GM12874 (cell line): ENCODE results near the gene EPHA6.
A peak's percentile ranks its signal among the peaks of the same experiment; 100 is the strongest.

Source experiments
- CTCF ChIP-seq: IDR thresholded peaks from 2 replicates; pipeline ENCODE4 v1.5.1; 2011; ENCODE audit warnings: low read depth, mild to moderate bottlenecking, control low read depth, low read length, moderate library complexity; ENCODE audit not compliant: insufficient read depth

Gene EPHA6

GRCh38 chr3:96813820-96814650 is at the start of gene EPHA6:
Gene EPHA6, plus strand, starts transcription at chr3:96814594.
- 0 out of 2 replicates have a peak, but pooled peaks have one; percentile 2 for TF ChIP-seq CTCF

GRCh38 chr3:96776818-96777217 is 37.6 kb upstream of the EPHA6 start:
- no peak for TF ChIP-seq CTCF

GRCh38 chr3:96779810-96780209 is 34.6 kb upstream of the EPHA6 start:
- 0 out of 2 replicates have a peak, but pooled peaks have one; percentile 6 for TF ChIP-seq CTCF

DNA sequence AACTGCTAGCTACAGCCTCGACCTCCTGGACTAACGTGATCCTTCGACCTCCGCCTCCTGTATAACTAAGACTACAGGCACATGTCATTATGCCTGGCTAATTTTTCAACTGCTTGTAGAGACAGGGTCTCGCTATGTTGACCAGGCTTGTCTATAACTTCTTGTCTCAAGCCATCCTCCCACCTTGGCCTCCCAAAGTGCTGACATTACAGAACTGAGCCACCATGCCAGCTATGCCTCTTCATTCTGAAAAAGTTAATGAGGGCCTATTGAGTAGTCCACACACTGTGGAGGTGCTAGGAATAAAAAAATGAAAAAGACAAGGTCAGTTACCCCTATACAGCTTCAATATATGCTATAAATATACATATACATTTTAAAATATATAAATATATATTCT is 18.3 kb upstream of the EPHA6 start:
- no peak for TF ChIP-seq CTCF

DNA sequence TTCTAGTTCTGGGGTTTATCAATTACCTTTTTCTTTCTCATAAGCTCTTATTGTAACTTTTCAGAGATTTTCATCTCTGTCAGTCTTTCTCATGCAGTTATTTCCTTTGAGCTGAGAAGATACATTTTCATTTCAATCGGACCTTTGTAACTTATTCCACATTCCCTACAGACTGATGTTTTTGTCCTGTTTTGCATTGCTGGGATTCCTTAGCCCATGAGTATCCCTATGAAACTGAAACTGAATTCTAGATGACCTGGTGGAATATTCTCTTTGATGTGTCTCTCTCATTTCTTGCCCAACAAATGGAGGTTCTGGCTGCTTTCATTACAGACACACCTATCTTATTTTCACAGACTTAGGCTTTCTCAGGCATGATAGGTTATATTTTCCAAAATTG is 10.5 kb upstream of the EPHA6 start:
- TF ChIP-seq CTCF, result no peak

GRCh38 chr3:96806341-96806740 is 8.1 kb upstream of the EPHA6 start:
- TF ChIP-seq CTCF, result no peak

GRCh38 chr3:96813134-96813819 is 1.1 kb upstream of the EPHA6 start:
- TF ChIP-seq CTCF, result peak; percentile 71
